HG02798 (cell line): Measurements from ENCODE around the gene MAPK8IP1.

ENCODE experiments used
- ATAC-seq: cut with Tn5 transposase; IDR thresholded peaks from one replicate; pipeline ENCODE4 v1.9.1; 2021; ENCODE audit warnings: mild to moderate bottlenecking; ENCODE audit not compliant: unreplicated experiment, poor library complexity

The MAPK8IP1 gene

GRCh38 chr11:45922425-45923082 is 37.1 kb downstream of the MAPK8IP1 start, which contains the start of gene LARGE2:
LARGE2 (plus strand) TSS chr11:45922656; CDS start chr11:45922883, 227 bp downstream.
- no peak for ATAC-seq

- no peak for ATAC-seq
Observed at GRCh38 chr11:45924036-45924915, 38.8 kb downstream of the MAPK8IP1 start.

DNA sequence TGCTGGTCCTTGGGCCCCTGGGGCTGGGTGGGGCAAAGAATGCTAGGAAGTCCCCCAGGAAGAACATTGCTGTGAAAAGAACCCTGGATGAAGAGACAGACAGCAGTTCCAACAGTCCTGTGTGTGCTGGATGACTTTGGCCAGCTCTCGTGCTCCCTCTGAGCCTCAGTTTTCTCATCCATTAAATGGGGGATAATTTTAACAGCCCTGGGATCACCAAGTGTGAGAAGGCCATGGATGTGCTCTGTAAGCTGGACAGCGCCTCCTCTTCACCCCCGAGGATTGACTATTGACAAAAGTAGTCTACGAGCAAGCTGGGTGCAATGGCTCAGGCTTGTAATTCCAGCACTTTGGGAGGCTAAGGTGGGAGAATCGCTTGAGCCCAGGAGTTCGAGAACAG is 39.5 kb downstream of the MAPK8IP1 start:
- no peak for ATAC-seq

DNA sequence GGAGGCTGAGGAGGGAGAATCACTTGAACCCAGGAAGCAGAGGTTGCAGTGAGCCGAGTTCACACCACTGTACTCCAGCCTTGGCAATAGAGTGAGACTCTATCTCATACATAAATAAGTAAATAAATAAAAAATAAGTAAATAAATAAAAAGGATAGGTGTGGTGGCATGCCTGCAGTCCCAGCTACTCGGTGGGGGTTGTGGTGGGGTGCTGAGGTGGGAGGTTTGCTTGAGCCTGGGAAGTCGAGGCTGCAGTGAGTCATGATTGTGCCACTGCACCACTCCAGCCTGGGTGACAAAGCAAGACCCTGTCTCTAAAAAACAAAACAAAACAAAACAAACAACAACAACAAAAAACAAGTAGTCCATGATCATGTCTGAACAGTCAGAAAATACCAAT is 40.1 kb downstream of the MAPK8IP1 start:
- no peak for ATAC-seq

DNA sequence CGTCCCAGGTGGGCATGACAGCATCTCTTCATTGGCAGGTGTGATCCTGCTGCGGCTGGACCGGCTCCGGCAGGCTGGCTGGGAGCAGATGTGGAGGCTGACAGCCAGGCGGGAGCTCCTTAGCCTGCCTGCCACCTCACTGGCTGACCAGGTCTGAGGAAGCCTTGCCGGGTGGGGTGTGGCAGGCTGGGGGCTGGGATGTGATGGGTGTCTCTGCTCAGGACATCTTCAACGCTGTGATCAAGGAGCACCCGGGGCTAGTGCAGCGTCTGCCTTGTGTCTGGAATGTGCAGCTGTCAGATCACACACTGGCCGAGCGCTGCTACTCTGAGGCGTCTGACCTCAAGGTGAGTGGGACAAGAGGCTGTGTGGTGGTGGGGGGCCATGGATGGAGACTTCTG is 40.5 kb downstream of the MAPK8IP1 start:
- no peak for ATAC-seq

- no peak for ATAC-seq
Observed at GRCh38 chr11:45926536-45927331, 41.3 kb downstream of the MAPK8IP1 start.

GRCh38 chr11:45927332-45927683 is 41.9 kb downstream of the MAPK8IP1 start:
- no peak for ATAC-seq

- no peak for ATAC-seq
Observed at GRCh38 chr11:45927684-45928413, 42.4 kb downstream of the MAPK8IP1 start.

GRCh38 chr11:45928535-45929215 is 43.2 kb downstream of the MAPK8IP1 start:
- no peak for ATAC-seq

GRCh38 chr11:45929486-45930030 is 44.1 kb downstream of the MAPK8IP1 start:
- peak; percentile 5 for ATAC-seq

- ATAC-seq: peak; percentile 94
Observed at GRCh38 chr11:45930031-45930794, 44.8 kb downstream of the MAPK8IP1 start.

GRCh38 chr11:45930951-45931570 is 45.6 kb downstream of the MAPK8IP1 start:
- ATAC-seq: no peak

DNA sequence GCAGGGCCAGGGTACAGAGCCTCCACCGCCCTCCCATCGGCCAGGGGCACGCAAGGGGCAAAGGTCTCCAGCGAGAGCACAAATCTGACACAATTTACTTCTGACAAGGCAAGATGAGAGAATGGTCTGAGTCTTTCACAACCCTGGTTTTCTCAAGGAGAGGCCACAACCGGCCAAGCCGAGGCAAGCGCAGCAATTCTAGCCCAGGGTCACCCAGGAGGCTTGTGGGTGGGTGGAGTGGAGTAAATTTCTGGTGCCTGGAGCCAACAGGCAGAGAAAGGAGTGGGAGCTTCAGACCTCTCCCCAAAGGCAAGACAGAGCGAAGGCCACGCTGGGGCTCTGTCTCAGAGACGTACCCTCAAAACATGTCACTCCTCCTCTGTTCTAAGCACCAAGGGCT is 46.3 kb downstream of the MAPK8IP1 start:
- no peak for ATAC-seq

GRCh38 chr11:45932217-45932616 is 46.8 kb downstream of the MAPK8IP1 start:
- ATAC-seq: no peak

DNA sequence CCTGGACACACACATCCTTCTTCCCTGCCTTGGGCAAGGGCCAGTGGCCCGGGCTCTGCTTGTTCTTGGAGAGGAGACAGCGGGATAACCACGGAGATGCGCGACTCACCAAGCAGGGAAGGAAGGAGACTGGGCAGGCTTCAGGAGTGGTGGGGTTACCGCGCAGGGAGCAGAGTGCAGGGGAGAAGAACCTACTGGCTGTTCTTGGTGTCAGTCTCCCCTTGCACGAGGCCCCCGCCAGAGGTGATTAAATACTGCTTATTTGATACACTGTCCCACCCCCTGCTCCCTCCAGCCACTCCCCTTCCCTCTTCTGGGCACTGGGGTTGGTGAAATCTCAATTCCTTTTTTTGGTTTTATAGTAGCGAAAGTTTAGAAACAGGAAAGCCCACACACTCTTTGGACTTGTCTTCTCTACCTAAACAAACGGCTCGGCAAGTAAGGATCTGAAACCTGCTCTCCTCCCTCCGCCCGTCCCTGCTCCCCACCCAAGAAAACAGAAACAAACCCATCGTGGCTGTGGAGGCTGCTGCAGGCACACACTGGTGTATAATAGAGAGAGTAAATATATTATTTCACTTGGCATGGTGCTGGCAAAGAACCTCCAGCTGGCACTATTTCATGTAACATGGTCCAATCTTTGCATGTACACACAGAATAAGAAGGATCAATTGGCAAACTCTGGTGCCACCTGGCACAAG is 47.8 kb downstream of the MAPK8IP1 start:
- ATAC-seq: no peak

DNA sequence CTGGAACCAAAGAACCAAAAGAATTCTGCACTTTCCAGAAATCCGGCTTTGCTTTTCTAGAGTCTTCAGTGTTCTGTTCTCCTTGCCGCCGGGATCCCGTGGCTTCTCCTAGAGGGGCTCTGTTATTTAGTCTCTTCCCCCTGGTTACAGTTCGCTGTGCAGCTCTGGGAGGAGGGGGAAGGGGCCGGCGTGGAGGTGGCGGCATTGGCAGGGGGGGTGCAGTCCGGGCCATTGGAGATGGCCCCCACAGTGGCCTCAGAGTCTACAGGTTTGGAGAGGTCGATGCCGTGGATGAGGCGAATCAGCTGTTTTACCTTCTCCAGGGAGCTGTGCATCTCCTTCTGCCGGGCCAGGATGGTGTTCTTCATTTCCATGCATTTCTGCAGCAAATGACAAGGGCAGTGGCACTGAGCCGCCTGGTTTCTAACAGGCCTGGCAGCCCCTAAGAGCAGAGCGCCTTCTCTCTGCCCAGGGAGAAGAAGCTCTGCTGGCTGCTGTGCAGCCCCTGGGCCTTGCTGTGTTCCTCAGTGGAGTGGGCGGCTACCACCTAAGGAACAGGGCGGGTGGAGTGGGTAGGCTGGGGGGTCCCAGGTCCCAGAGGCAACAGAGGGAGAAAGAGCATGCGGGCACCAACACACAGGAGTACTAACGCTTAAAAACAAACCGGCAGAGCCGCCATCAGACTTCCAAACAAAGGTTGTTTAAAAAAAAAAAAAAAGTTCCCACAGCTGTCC is 48.6 kb downstream of the MAPK8IP1 start:
- no peak for ATAC-seq
